ENCODE results near the gene HIF1A. TPM values are rescaled to one million over a fixed set of nuclear protein-coding genes. Genes with fewer than 3 reads are reported as not detected.
"Not testable (repeated sequence)": the region's sequence is repeated elsewhere in the genome, so short reads cannot be mapped to it uniquely, and the experiment has no call there.

Gene HIF1A
- total and polyA plus RNA-seq, 9 donors = 51.8 to 86.7 (median 59.1) TPM

DNA sequence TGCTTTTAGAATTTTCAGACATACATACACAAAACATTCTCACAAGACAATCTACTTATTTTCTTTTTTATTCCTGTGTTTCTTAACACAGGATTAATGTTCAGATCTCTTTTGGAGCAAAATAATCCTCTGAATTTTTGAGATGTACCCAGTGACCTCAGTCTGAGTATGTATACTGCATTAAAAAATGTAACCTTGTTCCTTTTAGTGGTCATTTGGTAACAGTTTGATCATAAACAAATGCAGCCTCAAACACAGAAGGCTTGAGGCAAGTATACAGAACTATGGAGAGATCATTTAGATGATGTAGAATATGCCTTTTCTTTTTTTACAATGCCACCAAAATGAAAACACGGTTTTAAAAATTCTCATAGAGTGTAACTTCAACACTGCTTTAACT, 9.7 kb downstream of the HIF1A start:
- no CpG with 5 or more reads among the region's 1 CpG for WGBS (ENCODE audit: insufficient coverage)
- Histone ChIP-seq H3K4me1 (ENCODE audit: control insufficient read depth, insufficient read depth, low read length) (no peaks in the 10 kb centered on the region), H3K27me3 (ENCODE audit: control insufficient read depth, insufficient read depth, low read length) (no peaks in the 10 kb centered on the region), H3K27ac (ENCODE audit: low read length) (no peak overlapping the region), H3K4me3 (ENCODE audit: low read length) (no peak overlapping the region), H3K9me3 (replicated peaks; ENCODE audit: control insufficient read depth, low read depth, low read length) (no peaks in the 10 kb centered on the region), H3K36me3 (ENCODE audit: control insufficient read depth, insufficient read depth, low read length) (no peaks in the 10 kb centered on the region)
- no peak for DNase-seq

DNA sequence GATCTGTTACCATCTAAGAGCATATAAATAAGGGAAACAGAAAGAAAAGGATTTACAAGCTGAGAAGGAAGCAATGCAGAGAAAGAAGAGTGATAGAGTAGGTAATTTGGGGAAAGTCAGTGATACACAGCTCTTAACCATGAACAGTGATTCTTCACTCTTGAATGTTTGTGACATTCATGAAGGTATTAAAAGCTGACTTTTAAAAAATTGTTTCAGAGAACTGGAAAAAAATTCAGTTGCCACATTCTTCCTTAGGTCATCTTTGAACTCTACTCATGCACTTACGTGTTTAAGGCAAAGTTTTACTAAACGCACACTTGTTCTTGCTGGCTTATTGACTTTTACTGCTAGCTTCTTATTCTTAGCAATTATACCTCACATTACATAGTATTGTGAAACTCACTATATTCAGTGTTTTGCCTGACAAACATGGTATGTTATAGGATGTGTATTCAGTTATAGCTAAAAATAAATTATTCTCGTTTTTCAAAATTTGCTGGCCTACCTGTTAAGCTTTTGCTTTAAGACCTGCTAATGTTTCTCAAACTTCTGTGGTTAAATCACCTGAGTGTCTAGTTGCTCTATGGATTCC, 10.9 kb downstream of the HIF1A start:
- WGBS (ENCODE audit: insufficient coverage) = no CpG with 5 or more reads among the region's 3 CpGs

DNA sequence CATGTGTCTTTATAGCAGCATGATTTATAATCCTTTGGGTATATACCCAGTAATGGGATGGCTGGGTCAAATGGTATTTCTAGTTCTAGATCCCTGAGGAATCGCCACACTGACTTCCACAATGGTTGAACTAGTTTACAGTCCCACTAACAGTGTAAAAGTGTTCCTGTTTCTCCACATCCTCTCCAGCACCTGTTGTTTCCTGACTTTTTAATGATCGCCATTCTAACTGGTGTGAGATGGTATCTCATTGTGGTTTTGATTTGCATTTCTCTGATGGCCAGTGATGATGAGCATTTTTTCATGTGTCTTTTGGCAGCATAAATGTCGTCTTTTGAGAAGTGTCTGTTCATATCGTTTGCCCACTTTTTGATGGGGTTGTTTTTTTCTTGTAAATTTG, 12.5 kb downstream of the HIF1A start:
- not testable (repeated sequence) for DNase-seq; H3K36me3 ChIP-seq (ENCODE audit: control insufficient read depth, insufficient read depth, low read length); H3K4me1 ChIP-seq (ENCODE audit: control insufficient read depth, insufficient read depth, low read length); H3K27me3 ChIP-seq (ENCODE audit: control insufficient read depth, insufficient read depth, low read length); H3K9me3 ChIP-seq (replicated peaks; ENCODE audit: control insufficient read depth, low read depth, low read length); H3K4me3 ChIP-seq (ENCODE audit: low read length); H3K27ac ChIP-seq (ENCODE audit: low read length)
- WGBS (ENCODE audit: insufficient coverage) = no CpG with 5 or more reads among the region's 4 CpGs

More for the DNA sequence above, 10.9 kb downstream of the HIF1A start:
- Histone ChIP-seq H3K27ac (ENCODE audit: low read length) (no peak overlapping the region), H3K9me3 (replicated peaks; ENCODE audit: control insufficient read depth, low read depth, low read length) (no peaks in the 10 kb centered on the region), H3K36me3 (ENCODE audit: control insufficient read depth, insufficient read depth, low read length) (no peaks in the 10 kb centered on the region), H3K27me3 (ENCODE audit: control insufficient read depth, insufficient read depth, low read length) (no peaks in the 10 kb centered on the region), H3K4me3 (ENCODE audit: low read length) (no peak overlapping the region), H3K4me1 (ENCODE audit: control insufficient read depth, insufficient read depth, low read length) (no peaks in the 10 kb centered on the region)
- DNase-seq = no peak

DNA sequence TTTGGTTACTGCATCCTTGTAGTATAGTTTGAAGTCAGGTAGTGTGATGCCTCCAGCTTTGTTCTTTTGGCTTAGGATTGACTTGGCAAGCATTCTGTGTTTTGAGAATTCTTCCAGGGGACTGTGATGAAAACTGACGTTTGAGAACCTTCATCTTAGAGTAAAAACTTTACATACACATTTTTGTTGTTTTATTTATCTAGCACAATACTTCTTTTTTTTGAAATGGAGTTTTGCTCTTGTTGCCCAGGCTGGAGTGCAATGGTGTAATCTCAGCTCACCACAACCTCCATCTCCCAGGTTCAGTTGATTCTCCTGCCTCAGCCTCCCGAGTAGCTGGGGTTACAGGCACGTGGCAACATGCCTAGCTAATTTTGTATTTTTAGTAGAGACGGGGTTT, 13.4 kb downstream of the HIF1A start:
- not testable (repeated sequence) for H3K4me3 ChIP-seq (ENCODE audit: low read length); H3K36me3 ChIP-seq (ENCODE audit: control insufficient read depth, insufficient read depth, low read length); DNase-seq; H3K27ac ChIP-seq (ENCODE audit: low read length); H3K4me1 ChIP-seq (ENCODE audit: control insufficient read depth, insufficient read depth, low read length); H3K27me3 ChIP-seq (ENCODE audit: control insufficient read depth, insufficient read depth, low read length); H3K9me3 ChIP-seq (replicated peaks; ENCODE audit: control insufficient read depth, low read depth, low read length)
- WGBS (ENCODE audit: insufficient coverage) = 86% methylated on average over 1 of the region's 4 CpGs

DNA sequence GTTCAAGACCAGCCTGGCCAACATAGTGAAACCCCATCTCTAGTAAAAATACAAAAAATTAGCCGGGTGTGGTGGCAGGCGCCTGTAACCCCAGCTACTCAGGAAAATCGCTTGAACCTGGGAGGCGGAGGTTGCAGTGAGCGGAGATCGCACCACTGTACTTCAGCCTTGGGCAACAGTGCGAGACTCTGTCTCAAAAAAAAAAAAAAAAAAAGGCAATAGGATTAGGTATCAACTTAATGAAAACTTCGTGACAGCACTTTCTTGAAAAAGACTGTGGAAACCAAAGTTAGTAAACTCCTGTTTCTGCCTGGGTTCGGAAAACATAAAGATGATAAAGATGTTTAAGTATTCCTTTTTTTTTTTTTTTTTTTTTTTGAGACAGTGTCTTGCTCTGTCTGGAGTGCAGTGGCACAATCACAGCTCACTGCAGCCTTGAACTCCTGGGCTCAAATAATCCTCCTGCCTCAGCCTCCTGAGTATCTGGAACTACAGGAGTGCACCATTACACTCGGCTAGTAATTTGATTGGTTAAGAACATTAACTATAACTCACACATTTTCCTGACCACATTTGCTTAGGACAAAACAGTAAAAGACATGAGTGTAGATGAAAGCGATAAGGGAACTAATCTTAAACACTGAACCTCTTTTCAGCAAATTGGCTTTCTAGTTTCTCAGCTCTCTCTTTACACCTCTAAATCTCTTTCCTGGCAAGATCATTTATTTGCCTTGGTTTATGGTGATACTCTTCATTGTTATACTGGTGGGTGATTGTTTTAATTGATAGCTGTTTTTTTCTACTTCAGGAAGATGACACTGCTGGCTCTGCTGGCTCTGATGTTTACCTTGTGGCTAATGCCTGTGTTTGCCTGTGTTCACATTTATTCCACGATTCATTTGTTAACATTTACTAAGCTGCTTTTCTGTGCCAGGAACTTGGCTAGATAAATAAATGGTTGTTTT, 15.8 kb downstream of the HIF1A start:
- Histone ChIP-seq H3K4me3 (ENCODE audit: low read length) (no peak overlapping the region), H3K27me3 (ENCODE audit: control insufficient read depth, insufficient read depth, low read length) (no peaks in the 10 kb centered on the region), H3K9me3 (replicated peaks; ENCODE audit: control insufficient read depth, low read depth, low read length) (no peaks in the 10 kb centered on the region), H3K36me3 (ENCODE audit: control insufficient read depth, insufficient read depth, low read length) (no peaks in the 10 kb centered on the region), H3K27ac (ENCODE audit: low read length) (no peak overlapping the region), H3K4me1 (ENCODE audit: control insufficient read depth, insufficient read depth, low read length) (no peaks in the 10 kb centered on the region)
- 89% methylated on average over 5 of the region's 12 CpGs for whole genome bisulfite sequencing (ENCODE audit: insufficient coverage)
- DNase-seq = no peak

DNA sequence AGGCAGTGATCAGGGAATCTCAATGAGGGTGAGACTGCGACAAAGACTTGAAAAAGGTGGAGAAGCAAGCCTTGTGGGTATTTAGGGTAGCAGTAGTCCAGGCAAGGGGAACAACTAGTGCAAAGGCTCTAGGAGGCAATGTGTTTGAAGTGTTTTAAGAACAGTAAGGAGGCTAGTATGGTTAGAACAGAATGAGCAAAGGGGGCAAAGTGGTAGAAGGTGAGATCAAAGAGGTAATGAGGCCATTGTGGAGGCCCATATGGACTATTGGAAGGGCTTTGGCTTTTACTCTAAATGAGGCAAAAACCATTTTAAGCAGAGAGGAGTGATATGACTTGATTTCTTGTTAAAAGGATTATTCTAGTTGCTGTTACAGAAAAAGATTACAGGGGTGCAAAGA, 16.8 kb downstream of the HIF1A start:
- no peak for DNase-seq
- no peak overlapping the region for H3K4me3 ChIP-seq (ENCODE audit: low read length)
- H3K4me1 ChIP-seq (ENCODE audit: control insufficient read depth, insufficient read depth, low read length) = no peaks in the 10 kb centered on the region
- H3K27ac ChIP-seq (ENCODE audit: low read length) = no peak overlapping the region
- no peaks in the 10 kb centered on the region for H3K36me3 ChIP-seq (ENCODE audit: control insufficient read depth, insufficient read depth, low read length)
- H3K9me3 ChIP-seq (replicated peaks; ENCODE audit: control insufficient read depth, low read depth, low read length) = no peaks in the 10 kb centered on the region
- no peaks in the 10 kb centered on the region for H3K27me3 ChIP-seq (ENCODE audit: control insufficient read depth, insufficient read depth, low read length)
- WGBS (ENCODE audit: insufficient coverage) = 100% methylated on average over 1 of the region's 1 CpG

DNA sequence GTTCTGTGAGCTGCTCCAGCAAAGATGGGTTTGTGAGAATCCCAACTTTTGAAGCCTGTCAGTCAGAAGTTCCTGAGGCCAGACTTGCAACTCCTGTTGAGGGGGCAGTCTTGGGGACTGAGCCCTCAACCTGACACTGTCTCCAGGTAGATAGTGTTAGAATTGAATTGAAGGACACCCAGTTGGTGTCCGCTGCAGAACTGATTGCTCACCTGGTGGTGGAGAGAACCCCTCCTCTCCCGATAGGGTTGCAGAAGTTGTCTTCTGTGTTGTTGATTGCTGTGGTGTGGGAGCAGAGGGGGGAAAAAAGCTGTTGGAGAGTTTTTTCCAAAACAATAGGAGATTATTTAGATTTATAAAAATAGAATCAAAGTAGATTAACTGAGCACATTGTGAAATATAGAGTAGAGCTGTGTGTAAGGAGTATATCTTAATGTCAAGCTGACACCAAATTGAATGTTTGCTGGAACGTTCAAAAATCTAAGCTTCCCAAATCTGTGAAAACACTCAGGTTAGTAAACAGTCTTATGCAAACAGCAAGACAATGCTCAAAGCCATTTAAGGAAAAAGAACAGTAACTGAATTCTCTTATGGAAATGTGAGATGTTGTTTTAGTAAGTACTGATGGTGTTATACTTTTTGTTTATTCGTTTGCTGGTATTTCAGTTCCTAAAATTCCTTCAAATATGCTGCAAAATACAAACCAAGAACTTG, 18.6 kb downstream of the HIF1A start:
- no peak for DNase-seq
- Histone ChIP-seq H3K36me3 (ENCODE audit: control insufficient read depth, insufficient read depth, low read length) (no peaks in the 10 kb centered on the region), H3K4me3 (ENCODE audit: low read length) (no peak overlapping the region), H3K27me3 (ENCODE audit: control insufficient read depth, insufficient read depth, low read length) (no peaks in the 10 kb centered on the region), H3K27ac (ENCODE audit: low read length) (no peak overlapping the region), H3K9me3 (replicated peaks; ENCODE audit: control insufficient read depth, low read depth, low read length) (no peaks in the 10 kb centered on the region), H3K4me1 (ENCODE audit: control insufficient read depth, insufficient read depth, low read length) (no peaks in the 10 kb centered on the region)
- no CpG with 5 or more reads among the region's 4 CpGs for WGBS (ENCODE audit: insufficient coverage)

DNA sequence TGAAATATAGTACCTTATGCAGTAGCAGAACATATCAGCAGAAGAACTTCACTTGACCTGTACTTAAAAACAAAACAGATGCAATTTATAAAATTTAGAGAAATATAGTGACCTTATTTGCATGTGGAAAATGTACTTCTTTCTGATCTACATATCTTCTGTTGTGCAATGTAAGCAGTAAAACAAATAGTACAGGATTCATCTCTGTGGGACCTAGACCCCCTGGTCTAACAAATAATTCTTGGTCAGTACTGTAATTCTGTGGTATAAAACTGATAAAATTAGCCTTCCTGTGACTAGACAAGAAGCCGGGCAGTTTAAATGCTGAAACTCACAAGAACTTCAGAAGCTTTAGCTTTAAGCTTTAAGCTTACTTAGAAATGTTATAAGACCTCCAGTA, 21.6 kb downstream of the HIF1A start:
- Histone ChIP-seq H3K27ac (ENCODE audit: low read length) (no peak overlapping the region), H3K36me3 (ENCODE audit: control insufficient read depth, insufficient read depth, low read length) (peaks cover under 1% of the 10 kb centered on the region), H3K4me1 (ENCODE audit: control insufficient read depth, insufficient read depth, low read length) (no peaks in the 10 kb centered on the region), H3K27me3 (ENCODE audit: control insufficient read depth, insufficient read depth, low read length) (no peaks in the 10 kb centered on the region), H3K9me3 (replicated peaks; ENCODE audit: control insufficient read depth, low read depth, low read length) (no peaks in the 10 kb centered on the region), H3K4me3 (ENCODE audit: low read length) (no peak overlapping the region)
- WGBS (ENCODE audit: insufficient coverage) = no CpG with 5 or more reads among the region's 1 CpG
- no peak for DNase-seq

DNA sequence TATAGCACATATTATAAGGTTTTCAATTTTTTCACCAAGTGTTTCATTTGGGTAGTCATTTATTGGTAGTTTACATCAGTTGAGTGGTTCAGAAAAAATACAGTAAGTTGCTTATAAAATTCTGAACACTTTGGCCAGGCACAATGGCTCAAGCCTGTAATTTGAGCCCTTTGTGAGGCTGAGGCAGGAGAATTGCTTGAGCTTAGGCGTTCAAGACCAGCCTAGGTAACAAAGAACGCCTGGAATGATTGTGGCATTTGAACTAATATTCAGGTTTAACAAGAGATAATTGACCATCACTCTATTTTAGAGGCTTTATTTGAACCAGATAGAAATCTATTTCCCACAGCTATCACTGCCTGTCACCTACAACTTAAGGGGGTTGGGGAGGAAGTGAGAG, 22.7 kb downstream of the HIF1A start:
- H3K27ac ChIP-seq (ENCODE audit: low read length) = no peak overlapping the region
- no peak overlapping the region for H3K4me3 ChIP-seq (ENCODE audit: low read length)
- H3K4me1 ChIP-seq (ENCODE audit: control insufficient read depth, insufficient read depth, low read length) = no peaks in the 10 kb centered on the region
- no peak for DNase-seq
- no peaks in the 10 kb centered on the region for H3K9me3 ChIP-seq (replicated peaks; ENCODE audit: control insufficient read depth, low read depth, low read length)
- WGBS (ENCODE audit: insufficient coverage) = no CpG with 5 or more reads among the region's 2 CpGs
- H3K27me3 ChIP-seq (ENCODE audit: control insufficient read depth, insufficient read depth, low read length) = no peaks in the 10 kb centered on the region
- H3K36me3 ChIP-seq (ENCODE audit: control insufficient read depth, insufficient read depth, low read length) = peaks cover 6% of the 10 kb centered on the region

Data from muscle of leg (tissue), 11 donors.